ENCODE results near the gene SEZ6L. TPM values are rescaled to one million over a fixed set of nuclear protein-coding genes. Genes with fewer than 3 reads are reported as not detected.

Gene SEZ6L
- polyA plus RNA-seq, 1 donor (not counting 4 experiments of a cell fraction or from before 2014, with no cell fraction given): not detected

- H3K27ac ChIP-seq (ENCODE audit: control insufficient read depth, insufficient read depth, low read length): no peak overlapping the region
- no peak overlapping the region for H3K4me3 ChIP-seq (ENCODE audit: control insufficient read depth in 2 of 3, extremely low read depth in 1 of 3, insufficient read depth in 2 of 3, low read depth in 1 of 3, low read length in 3 of 3)
- H3K36me3 ChIP-seq (ENCODE audit: control insufficient read depth in 2 of 2, extremely low read depth in 1 of 2, insufficient read depth in 2 of 2, low read length in 2 of 2): no peaks in the 10 kb centered on the region
- DNase-seq (ENCODE audit: low read depth, low spot score) (no peak), FAIRE-seq (no peak)
- H2AFZ ChIP-seq (ENCODE audit: control insufficient read depth, low read length): no peak overlapping the region
- no peaks in the 10 kb centered on the region for H4K20me1 ChIP-seq (ENCODE audit: control insufficient read depth, extremely low read depth, insufficient read depth, low read length)
- no peaks in the 10 kb centered on the region for H3K9me1 ChIP-seq (ENCODE audit: control insufficient read depth, extremely low read depth, insufficient read depth, low read length)
- no peaks in the 10 kb centered on the region for H3K9me3 ChIP-seq (ENCODE audit: control insufficient read depth, low read depth, low read length)
- no peaks in the 10 kb centered on the region for H3K4me1 ChIP-seq (ENCODE audit: control insufficient read depth, extremely low read depth, insufficient read depth, low read length)
- TF ChIP-seq CTCF (optimal IDR thresholded peaks at IDR 0.05 in 1 of 3, IDR thresholded peaks at IDR 0.05 in 1 of 3, conservative IDR thresholded peaks at IDR 0.05 in 1 of 3; ENCODE audit: extremely low read depth in 1 of 3, insufficient read depth in 2 of 3, low read length in 3 of 3) (no peak), EZH2 (IDR thresholded peaks at IDR 0.05; ENCODE audit: low read length) (no peak)
- dilution Hi-C loops (cut with MboI; ENCODE audit: extremely low pct_ligation_motif_present, low sequenced_read_pairs): no loop called here
- H3K9ac ChIP-seq (ENCODE audit: control insufficient read depth, extremely low read depth, insufficient read depth, low read length): no peak overlapping the region
- H3K4me2 ChIP-seq (ENCODE audit: control insufficient read depth, extremely low read depth, insufficient read depth, low read depth, low read length): no peak overlapping the region
- no peaks in the 10 kb centered on the region for H3K27me3 ChIP-seq (ENCODE audit: control insufficient read depth, extremely low read depth, insufficient read depth, low read length)
- no peaks in the 10 kb centered on the region for H3K79me2 ChIP-seq (ENCODE audit: control insufficient read depth, insufficient read depth, low read length)
Measured at GRCh38 chr22:26267856-26268255, 98.6 kb downstream of the SEZ6L start.

GRCh38 chr22:26269572-26269971, 100.3 kb downstream of the SEZ6L start:
- Histone ChIP-seq H4K20me1 (ENCODE audit: control insufficient read depth, extremely low read depth, insufficient read depth, low read length) (no peaks in the 10 kb centered on the region), H3K4me3 (ENCODE audit: control insufficient read depth in 2 of 3, extremely low read depth in 1 of 3, insufficient read depth in 2 of 3, low read depth in 1 of 3, low read length in 3 of 3) (no peak overlapping the region), H3K36me3 (ENCODE audit: control insufficient read depth in 2 of 2, extremely low read depth in 1 of 2, insufficient read depth in 2 of 2, low read length in 2 of 2) (no peaks in the 10 kb centered on the region), H3K4me2 (ENCODE audit: control insufficient read depth, extremely low read depth, insufficient read depth, low read depth, low read length) (no peak overlapping the region), H3K79me2 (ENCODE audit: control insufficient read depth, insufficient read depth, low read length) (no peaks in the 10 kb centered on the region), H3K27me3 (ENCODE audit: control insufficient read depth, extremely low read depth, insufficient read depth, low read length) (no peaks in the 10 kb centered on the region), H3K9me3 (ENCODE audit: control insufficient read depth, low read depth, low read length) (no peaks in the 10 kb centered on the region), H3K9ac (ENCODE audit: control insufficient read depth, extremely low read depth, insufficient read depth, low read length) (no peak overlapping the region), H3K27ac (ENCODE audit: control insufficient read depth, insufficient read depth, low read length) (no peak overlapping the region), H3K4me1 (ENCODE audit: control insufficient read depth, extremely low read depth, insufficient read depth, low read length) (no peaks in the 10 kb centered on the region), H3K9me1 (ENCODE audit: control insufficient read depth, extremely low read depth, insufficient read depth, low read length) (no peaks in the 10 kb centered on the region), H2AFZ (ENCODE audit: control insufficient read depth, low read length) (no peak overlapping the region)
- FAIRE-seq: no peak
- TF ChIP-seq EZH2 (IDR thresholded peaks at IDR 0.05; ENCODE audit: low read length) (no peak), CTCF (optimal IDR thresholded peaks at IDR 0.05 in 1 of 3, IDR thresholded peaks at IDR 0.05 in 1 of 3, conservative IDR thresholded peaks at IDR 0.05 in 1 of 3; ENCODE audit: extremely low read depth in 1 of 3, insufficient read depth in 2 of 3, low read length in 3 of 3) (no peak)
- no peak for DNase-seq (ENCODE audit: low read depth, low spot score)
- dilution Hi-C loops (cut with MboI; ENCODE audit: extremely low pct_ligation_motif_present, low sequenced_read_pairs): no loop called here
